Measurements from ENCODE around the gene SLC38A7. TPM values are rescaled to one million over a fixed set of nuclear protein-coding genes. Genes with fewer than 3 reads are reported as not detected.
A peak's percentile ranks its signal among the peaks of the same experiment; 100 is the strongest.

Gene SLC38A7
- total and polyA plus RNA-seq, 2 of the 13 experiments (the other 11 are each of a cell fraction or from before 2014, with no cell fraction given): 13.2 to 14.1 TPM

DNA sequence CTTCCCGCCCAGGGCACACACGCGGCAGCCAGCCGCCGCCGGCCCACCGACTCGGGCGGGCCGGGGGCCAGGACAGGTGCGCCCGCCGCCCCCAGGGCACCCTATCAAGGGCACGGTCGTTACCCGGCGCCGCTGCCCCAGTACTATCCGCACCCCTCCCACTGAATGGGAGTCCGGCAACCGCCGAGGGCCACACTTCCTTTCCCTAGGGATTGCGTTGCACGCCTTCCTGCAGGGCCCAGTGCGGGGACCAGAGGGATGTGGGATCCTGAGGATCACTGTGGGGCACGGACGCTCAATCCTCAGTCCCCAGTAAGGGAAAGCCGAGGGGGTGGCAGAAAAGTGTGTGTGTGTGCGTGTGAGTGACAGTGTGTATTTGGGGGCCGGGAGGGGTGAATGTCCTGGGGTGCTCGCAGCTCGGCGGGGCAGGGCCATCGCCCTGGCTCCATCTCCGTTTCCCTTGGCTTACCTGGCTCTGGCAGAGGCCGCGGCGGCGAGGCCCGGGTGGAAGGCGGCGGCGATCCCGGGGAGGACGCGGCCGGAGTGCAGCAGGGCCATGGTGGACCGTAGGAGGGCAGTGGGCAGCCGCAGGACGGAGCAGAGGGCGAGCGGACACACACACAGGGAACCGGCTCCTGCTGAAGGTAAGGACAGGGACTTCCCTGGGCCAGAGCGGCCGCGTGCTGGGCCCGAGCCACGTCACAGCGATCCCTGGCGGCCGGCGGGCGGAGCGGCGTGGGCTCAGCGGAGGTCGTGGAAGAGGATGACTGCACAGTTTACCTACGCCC lies 49.3 kb upstream of the SLC38A7 start, which contains the start of gene GOT2 (continued):
- TF ChIP-seq, protein P1, sequence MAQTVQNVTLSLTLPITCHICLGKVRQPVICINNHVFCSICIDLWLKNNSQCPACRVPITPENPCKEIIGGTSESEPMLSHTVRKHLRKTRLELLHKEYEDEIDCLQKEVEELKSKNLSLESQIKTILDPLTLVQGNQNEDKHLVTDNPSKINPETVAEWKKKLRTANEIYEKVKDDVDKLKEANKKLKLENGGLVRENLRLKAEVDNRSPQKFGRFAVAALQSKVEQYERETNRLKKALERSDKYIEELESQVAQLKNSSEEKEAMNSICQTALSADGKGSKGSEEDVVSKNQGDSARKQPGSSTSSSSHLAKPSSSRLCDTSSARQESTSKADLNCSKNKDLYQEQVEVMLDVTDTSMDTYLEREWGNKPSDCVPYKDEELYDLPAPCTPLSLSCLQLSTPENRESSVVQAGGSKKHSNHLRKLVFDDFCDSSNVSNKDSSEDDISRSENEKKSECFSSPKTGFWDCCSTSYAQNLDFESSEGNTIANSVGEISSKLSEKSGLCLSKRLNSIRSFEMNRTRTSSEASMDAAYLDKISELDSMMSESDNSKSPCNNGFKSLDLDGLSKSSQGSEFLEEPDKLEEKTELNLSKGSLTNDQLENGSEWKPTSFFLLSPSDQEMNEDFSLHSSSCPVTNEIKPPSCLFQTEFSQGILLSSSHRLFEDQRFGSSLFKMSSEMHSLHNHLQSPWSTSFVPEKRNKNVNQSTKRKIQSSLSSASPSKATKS (CRISPR knock-in tag; IDR thresholded peaks at IDR 0.05): 0 out of 2 replicates have a peak, but pooled peaks have one; percentile 73
- TF ChIP-seq ELF1 (CRISPR knock-in tag; IDR thresholded peaks at IDR 0.05): peak; percentile 55
- TF ChIP-seq NR1H2 (CRISPR knock-in tag; IDR thresholded peaks at IDR 0.05; ENCODE audit: borderline replicate concordance, low read depth): peak; percentile 25; the same call in 1 of the 2 replicates
- TF ChIP-seq ZNF343 (CRISPR knock-in tag; IDR thresholded peaks at IDR 0.05): peak; percentile 96
- TF ChIP-seq EZH2 (conservative IDR thresholded peaks at IDR 0.05; ENCODE audit: low read depth, low read length): no peak
- peak; percentile 64; the same call in 1 of the 2 replicates for TF ChIP-seq ZSCAN12 (CRISPR knock-in tag; IDR thresholded peaks at IDR 0.05)
- TF ChIP-seq ZNF780A (CRISPR knock-in tag; IDR thresholded peaks at IDR 0.05): peak; percentile 97
- TF ChIP-seq SKI (IDR thresholded peaks at IDR 0.05; ENCODE audit: partially characterized antibody): peak; percentile 43
- TF ChIP-seq ZC3H13 (CRISPR knock-in tag; IDR thresholded peaks at IDR 0.05): no peak; the same call in none of the 2 replicates
- TF ChIP-seq MZF1 (CRISPR knock-in tag; IDR thresholded peaks at IDR 0.05; ENCODE audit: borderline replicate concordance): peak; percentile 86
- TF ChIP-seq ZNF282 (IDR thresholded peaks at IDR 0.05; ENCODE audit: partially characterized antibody): no peak
- no peak for TF ChIP-seq NONO (IDR thresholded peaks at IDR 0.05)
- TF ChIP-seq NONO (CRISPR knock-in tag; conservative IDR thresholded peaks at IDR 0.05): peak; percentile 99
- peak; percentile 79 for TF ChIP-seq HNRNPK (IDR thresholded peaks at IDR 0.05; ENCODE audit: low read depth, low read length, poor library complexity, severe bottlenecking)
- 0 out of 2 replicates have a peak, but pooled peaks have one; percentile 82 for TF ChIP-seq ZNF44 (CRISPR knock-in tag; IDR thresholded peaks at IDR 0.05)
- no peak for TF ChIP-seq CHCHD3 (CRISPR knock-in tag; IDR thresholded peaks at IDR 0.05)
- TF ChIP-seq, protein P2, sequence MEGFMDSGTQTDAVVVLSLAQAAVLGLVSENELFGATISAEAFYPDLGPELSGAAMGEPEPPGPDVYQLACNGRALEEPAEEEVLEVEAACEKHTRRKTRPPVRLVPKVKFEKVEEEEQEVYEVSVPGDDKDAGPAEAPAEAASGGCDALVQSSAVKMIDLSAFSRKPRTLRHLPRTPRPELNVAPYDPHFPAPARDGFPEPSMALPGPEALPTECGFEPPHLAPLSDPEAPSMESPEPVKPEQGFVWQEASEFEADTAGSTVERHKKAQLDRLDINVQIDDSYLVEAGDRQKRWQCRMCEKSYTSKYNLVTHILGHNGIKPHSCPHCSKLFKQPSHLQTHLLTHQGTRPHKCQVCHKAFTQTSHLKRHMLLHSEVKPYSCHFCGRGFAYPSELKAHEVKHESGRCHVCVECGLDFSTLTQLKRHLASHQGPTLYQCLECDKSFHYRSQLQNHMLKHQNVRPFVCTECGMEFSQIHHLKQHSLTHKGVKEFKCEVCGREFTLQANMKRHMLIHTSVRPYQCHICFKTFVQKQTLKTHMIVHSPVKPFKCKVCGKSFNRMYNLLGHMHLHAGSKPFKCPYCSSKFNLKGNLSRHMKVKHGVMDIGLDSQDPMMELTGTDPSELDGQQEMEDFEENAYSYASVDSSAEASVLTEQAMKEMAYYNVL (CRISPR knock-in tag; IDR thresholded peaks at IDR 0.05; ENCODE audit: borderline replicate concordance): peak; percentile 89
- peak; percentile 79; the same call in 1 of the 2 replicates for TF ChIP-seq FOXJ3 (CRISPR knock-in tag; IDR thresholded peaks at IDR 0.05; ENCODE audit: borderline replicate concordance)
- TF ChIP-seq HOXA5 (CRISPR knock-in tag; IDR thresholded peaks at IDR 0.05): peak; percentile 96
- TF ChIP-seq, protein P3, sequence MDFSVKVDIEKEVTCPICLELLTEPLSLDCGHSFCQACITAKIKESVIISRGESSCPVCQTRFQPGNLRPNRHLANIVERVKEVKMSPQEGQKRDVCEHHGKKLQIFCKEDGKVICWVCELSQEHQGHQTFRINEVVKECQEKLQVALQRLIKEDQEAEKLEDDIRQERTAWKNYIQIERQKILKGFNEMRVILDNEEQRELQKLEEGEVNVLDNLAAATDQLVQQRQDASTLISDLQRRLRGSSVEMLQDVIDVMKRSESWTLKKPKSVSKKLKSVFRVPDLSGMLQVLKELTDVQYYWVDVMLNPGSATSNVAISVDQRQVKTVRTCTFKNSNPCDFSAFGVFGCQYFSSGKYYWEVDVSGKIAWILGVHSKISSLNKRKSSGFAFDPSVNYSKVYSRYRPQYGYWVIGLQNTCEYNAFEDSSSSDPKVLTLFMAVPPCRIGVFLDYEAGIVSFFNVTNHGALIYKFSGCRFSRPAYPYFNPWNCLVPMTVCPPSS (IDR thresholded peaks at IDR 0.05): no peak
- no peak for TF ChIP-seq HHEX (CRISPR knock-in tag; IDR thresholded peaks at IDR 0.05)
- TF ChIP-seq, protein P4, sequence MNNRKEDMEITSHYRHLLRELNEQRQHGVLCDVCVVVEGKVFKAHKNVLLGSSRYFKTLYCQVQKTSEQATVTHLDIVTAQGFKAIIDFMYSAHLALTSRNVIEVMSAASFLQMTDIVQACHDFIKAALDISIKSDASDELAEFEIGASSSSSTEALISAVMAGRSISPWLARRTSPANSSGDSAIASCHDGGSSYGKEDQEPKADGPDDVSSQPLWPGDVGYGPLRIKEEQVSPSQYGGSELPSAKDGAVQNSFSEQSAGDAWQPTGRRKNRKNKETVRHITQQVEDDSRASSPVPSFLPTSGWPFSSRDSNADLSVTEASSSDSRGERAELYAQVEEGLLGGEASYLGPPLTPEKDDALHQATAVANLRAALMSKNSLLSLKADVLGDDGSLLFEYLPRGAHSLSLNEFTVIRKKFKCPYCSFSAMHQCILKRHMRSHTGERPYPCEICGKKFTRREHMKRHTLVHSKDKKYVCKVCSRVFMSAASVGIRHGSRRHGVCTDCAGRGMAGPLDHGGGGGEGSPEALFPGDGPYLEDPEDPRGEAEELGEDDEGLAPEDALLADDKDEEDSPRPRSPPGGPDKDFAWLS (CRISPR knock-in tag; IDR thresholded peaks at IDR 0.05; ENCODE audit: borderline replicate concordance): peak; percentile 44; the same call in 1 of the 2 replicates
- TF ChIP-seq PLRG1 (conservative IDR thresholded peaks at IDR 0.05): no peak

Data from HepG2 (cell line).